ENCODE results near the gene TTC7B.

Gene TTC7B

GRCh38 chr14:90795744-90796143 is 20.5 kb downstream of the TTC7B start:
- H3K9me3 ChIP-seq, result no peaks in the 10 kb centered on the region
- no peak overlapping the region for H3K4me3 ChIP-seq (ENCODE audit: low read depth, low read length)
- TF ChIP-seq CTCF (IDR thresholded peaks at IDR 0.05; ENCODE audit: low read depth, low read length), result no peak; the same call in 1 of the 2 replicates
- DNase-seq, result peak; percentile 62
- no peaks in the 10 kb centered on the region for H3K36me3 ChIP-seq
- peaks cover 8% of the 10 kb centered on the region for H3K4me1 ChIP-seq
- no peaks in the 10 kb centered on the region for H3K27me3 ChIP-seq

- H3K4me1 ChIP-seq, result peaks cover 8% of the 10 kb centered on the region
- no peak for TF ChIP-seq CTCF (IDR thresholded peaks at IDR 0.05; ENCODE audit: low read depth, low read length)
- no peaks in the 10 kb centered on the region for H3K27me3 ChIP-seq
- no peak overlapping the region for H3K4me3 ChIP-seq (ENCODE audit: low read depth, low read length)
- H3K9me3 ChIP-seq, result no peaks in the 10 kb centered on the region
- no peaks in the 10 kb centered on the region for H3K36me3 ChIP-seq
- no peak for DNase-seq
These were observed 24.7 kb downstream of the TTC7B start for GRCh38 chr14:90791486-90791885.

GRCh38 chr14:90788031-90788430 is 28.2 kb downstream of the TTC7B start:
- no peaks in the 10 kb centered on the region for H3K4me1 ChIP-seq
- no peak for TF ChIP-seq CTCF (IDR thresholded peaks at IDR 0.05; ENCODE audit: low read depth, low read length)
- DNase-seq, result no peak
- H3K36me3 ChIP-seq, result peaks cover 3% of the 10 kb centered on the region
- H3K27me3 ChIP-seq, result no peaks in the 10 kb centered on the region
- H3K9me3 ChIP-seq, result no peaks in the 10 kb centered on the region
- no peak overlapping the region for H3K4me3 ChIP-seq (ENCODE audit: low read depth, low read length)

- Histone ChIP-seq H3K27me3 (no peaks in the 10 kb centered on the region), H3K9me3 (no peaks in the 10 kb centered on the region), H3K4me3 (ENCODE audit: low read depth, low read length) (no peak overlapping the region), H3K36me3 (peaks cover 3% of the 10 kb centered on the region), H3K4me1 (no peaks in the 10 kb centered on the region)
- no peak for TF ChIP-seq CTCF (IDR thresholded peaks at IDR 0.05; ENCODE audit: low read depth, low read length)
- no peak for DNase-seq
These were observed 30.3 kb downstream of the TTC7B start for GRCh38 chr14:90785876-90786450.

GRCh38 chr14:90785471-90785870 is 30.8 kb downstream of the TTC7B start:
- peaks cover 3% of the 10 kb centered on the region for H3K36me3 ChIP-seq
- peak; percentile 57 for DNase-seq
- no peaks in the 10 kb centered on the region for H3K9me3 ChIP-seq
- no peak overlapping the region for H3K4me3 ChIP-seq (ENCODE audit: low read depth, low read length)
- H3K27me3 ChIP-seq, result no peaks in the 10 kb centered on the region
- H3K4me1 ChIP-seq, result no peaks in the 10 kb centered on the region
- peak; percentile 48 for TF ChIP-seq CTCF (IDR thresholded peaks at IDR 0.05; ENCODE audit: low read depth, low read length)

- Histone ChIP-seq H3K27me3 (no peaks in the 10 kb centered on the region), H3K4me3 (ENCODE audit: low read depth, low read length) (no peak overlapping the region), H3K4me1 (no peaks in the 10 kb centered on the region), H3K36me3 (peaks cover 3% of the 10 kb centered on the region), H3K9me3 (no peaks in the 10 kb centered on the region)
- TF ChIP-seq CTCF (IDR thresholded peaks at IDR 0.05; ENCODE audit: low read depth, low read length), result no peak
- DNase-seq, result no peak
These were observed 31.5 kb downstream of the TTC7B start for GRCh38 chr14:90784621-90785270.

Measured in BE2C (cell line).